COLO829 (cell line): ENCODE data around the gene AP4S1.
A peak's percentile ranks its signal among the peaks of the same experiment; 100 is the strongest.
"Not testable (repeated sequence)": the region's sequence is repeated elsewhere in the genome, so short reads cannot be mapped to it uniquely, and the experiment has no call there.

Source experiments
- DNase-seq: peaks from one replicate; pipeline ENCODE4 v3.0.0; 2012; ENCODE audit warnings: low spot score

Gene AP4S1

DNA sequence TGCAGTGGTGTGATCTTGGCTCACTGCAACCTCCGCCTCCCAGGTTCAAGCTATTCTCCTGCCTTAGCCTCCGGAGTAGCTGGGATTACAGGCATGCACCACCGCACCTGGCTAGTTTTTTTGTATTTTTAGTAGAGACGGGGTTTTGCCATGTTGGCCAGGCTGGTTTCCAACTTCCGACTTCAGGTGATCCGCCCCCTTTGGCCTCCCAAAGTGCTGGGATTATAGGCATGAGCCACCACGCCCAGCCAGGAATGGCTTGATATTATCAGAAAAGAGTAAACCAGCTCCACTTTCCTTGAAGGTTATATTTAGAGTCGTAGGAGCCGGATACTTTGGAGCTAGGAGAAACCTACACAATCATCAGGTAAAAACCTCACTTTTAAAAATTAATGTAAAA, 61.0 kb downstream of the AP4S1 start:
- DNase-seq: not testable (repeated sequence)

GRCh38 chr14:31090883-31091764, 65.7 kb downstream of the AP4S1 start:
- peak; percentile 13 for DNase-seq

DNA sequence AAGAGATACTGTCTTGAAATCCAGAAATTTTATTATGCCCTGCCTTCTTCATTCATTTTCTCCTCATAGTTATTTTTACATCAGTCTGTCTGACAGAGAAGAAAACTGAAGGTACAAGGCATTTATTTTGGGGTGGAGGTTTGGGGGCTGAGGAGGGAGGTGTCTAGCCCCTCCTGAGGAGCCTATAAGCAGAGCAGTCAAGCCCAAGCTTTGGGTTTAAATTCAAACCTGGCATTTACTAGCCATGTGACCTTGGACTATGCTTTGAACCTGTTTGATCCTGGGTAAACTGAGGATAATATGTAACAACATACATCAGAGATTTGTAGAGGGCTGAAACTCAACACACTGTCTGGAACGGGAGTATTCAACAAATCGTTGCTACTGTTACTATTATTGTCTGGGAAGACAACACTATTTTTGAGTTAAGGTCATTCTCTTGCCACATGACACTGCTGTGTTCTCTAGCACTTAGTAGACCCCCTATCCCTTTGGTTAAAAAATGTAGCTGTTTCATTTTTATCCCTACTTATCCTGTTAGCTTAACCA, 66.8 kb downstream of the AP4S1 start:
- DNase-seq: no peak

DNA sequence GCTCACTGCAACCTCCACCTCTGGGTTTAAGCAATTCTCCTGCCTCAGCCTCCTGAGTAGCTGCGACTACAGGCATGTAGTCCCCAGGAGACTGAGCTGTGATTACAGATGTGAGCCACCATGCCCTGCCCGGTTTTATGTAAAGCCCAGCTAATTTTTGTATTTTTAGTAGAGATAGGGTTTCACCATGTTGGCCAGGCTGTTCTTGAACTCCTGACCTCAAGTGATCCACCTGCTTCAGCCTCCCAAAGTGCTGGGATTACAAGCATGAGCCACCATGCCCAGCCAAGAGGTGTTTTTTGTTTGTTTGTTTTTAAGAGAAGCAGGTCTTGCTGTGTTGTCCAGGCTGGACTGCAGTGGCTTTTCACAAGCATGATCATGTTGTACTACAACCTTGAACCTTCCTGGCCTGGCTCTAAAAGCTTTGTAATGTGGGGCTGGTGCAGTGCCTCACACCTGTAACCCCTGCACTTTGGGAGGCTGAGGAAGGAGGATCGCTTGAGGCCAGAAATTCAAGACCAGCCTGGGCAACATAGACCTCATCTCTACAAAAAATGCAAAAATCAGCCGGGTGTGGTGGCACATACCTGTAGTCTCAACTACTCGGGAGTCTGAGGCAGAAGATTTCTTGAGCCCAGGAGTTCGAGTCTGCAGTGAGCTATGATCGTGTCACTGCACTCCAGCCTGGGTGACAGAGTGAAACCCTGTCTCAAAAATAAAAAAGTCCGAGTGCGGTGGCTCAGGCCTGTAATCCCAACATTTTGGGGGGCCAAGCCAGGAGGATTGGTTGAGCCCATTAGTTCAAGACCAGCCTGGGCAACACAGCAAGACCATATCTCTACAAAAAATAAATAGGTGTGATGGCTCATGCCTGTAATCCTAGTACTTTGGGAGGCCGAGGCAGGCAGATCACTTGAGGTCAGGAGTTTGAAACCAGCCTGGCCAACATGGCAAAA, 68.7 kb downstream of the AP4S1 start:
- not testable (repeated sequence) for DNase-seq

DNA sequence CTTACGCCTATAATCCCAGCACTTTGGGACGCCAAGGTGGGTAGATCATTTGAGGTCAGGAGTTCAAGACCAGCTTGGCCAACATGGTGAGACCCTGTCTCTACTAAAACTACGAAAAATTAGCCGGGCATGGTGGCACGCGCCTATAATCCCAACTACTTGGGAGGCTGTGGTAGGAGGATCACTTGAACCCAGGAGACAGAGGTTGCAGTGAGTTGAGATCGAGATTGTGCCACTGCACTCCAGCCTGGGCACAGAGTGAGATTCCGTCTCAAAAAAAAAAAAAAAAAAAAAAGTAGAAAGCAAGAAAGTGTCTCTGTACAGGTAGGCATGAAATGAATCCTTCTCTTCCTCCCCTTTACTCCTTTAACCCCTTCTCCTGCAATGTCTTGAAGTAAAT, 70.4 kb downstream of the AP4S1 start:
- not testable (repeated sequence) for DNase-seq

DNA sequence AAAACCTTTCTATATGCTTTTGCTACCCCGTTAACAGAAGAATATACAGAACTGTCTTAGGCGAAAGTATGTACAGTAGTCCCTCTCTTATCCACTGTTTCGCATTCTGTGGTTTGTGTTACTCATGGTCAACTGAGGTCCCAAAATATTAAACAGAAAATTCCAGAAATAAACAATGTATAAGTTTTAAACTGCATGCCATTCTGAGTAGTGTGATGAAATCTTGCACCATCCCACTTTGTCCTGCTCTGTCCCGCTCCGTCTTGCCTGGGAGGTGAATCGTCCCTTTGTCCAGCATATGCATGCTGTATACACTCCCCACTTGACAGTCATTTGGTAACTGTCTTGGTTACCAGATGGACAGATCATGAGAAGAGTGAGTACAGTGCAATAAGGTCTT, 70.8 kb downstream of the AP4S1 start:
- no peak for DNase-seq

DNA sequence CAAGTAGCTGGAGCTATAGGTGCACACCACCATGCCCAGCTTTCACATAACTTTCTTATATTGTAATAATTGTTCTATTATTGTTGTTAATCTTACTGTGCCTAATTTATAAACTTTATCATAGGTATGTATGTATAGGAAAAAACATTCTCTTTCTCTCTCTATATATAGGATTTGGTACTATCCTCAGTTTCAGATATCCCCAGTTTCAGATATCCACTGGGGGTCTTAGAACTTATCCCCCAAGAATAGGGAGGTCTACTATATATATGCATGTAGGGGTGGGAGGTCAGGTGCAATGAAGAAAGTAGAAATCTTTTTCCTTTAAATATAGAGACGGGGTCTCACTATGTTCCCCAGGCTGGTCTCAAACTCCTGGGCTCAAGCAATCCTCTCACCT, 71.6 kb downstream of the AP4S1 start:
- DNase-seq: no peak

DNA sequence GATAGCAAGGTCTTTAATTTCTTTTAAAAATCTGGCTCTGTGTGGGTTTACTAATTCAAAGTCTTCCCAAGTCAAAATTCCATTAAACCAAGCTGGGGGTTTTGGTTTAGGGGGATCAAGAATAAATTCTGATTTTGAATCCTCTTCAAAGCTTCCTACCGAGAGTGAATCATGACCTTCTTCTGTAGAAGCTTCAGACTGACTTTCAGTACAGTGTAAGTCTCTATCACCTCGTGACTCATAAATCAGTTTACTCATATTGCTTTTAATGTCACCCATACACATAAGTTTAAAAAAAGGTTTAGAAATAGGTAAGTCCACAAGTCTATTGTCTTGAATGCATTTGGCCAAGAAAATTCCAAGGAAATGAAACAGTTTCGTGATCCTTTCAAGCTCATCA, 81.3 kb downstream of the AP4S1 start:
- DNase-seq: no peak

GRCh38 chr14:31109257-31109656, 83.8 kb downstream of the AP4S1 start:
- no peak for DNase-seq

GRCh38 chr14:31110872-31111271, 85.4 kb downstream of the AP4S1 start:
- no peak for DNase-seq

DNA sequence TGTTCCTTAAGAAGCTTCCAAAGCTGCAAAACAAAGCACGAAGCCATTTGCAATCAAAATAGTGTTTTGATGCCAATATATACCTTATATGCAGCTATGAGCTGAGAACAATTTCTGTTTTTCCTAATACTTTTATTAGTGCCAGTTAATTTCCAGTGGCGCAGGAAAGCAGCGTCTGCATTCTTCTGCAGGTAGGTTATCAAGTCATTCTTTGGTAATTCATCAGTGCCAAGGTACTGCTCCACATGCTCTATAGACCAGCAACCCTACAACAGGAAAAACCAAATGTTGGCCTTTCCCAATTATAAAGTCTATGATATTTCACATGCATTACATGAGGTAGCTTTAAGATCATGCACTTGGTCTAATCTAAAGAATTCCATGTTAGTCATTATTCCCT, 88.3 kb downstream of the AP4S1 start:
- DNase-seq: no peak

DNA sequence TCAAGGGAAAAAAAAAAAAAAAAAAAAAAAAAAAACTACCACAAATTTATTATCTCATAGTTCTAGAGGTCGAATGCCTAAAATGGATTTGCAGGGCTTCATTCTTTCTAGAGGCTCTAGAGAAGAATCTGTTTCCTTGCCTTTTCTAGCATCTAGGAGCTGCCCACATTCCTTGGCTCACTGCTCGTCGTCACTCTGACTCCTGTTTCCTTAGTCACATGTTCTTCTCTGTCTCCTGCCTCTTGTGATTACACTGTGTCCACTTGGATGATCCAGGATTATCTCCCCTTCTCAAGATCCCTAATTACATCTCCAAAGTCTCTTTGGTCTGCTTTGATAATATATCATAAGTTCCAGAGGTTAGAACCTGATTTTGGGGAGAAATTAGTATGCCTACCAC, 93.4 kb downstream of the AP4S1 start:
- no peak for DNase-seq

GRCh38 chr14:31122098-31122611, 96.7 kb downstream of the AP4S1 start:
- no peak for DNase-seq

DNA sequence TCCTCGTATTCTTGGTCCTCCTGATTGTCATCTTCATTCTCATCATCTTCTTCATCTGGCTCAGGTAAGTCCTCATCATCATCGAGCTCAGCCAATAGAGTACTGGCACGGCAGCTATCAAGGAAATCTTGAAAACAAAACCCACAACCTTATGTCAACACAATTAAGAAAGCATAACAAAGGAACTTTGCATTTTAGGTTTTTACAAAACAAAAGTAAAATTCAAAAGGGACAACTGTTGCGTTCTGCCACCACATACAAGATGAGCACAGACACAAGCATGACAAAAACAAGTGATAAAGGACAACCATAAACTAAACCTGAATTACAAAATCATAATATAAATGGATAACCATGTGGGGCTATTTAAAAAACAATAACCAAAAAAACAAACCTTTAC, 97.5 kb downstream of the AP4S1 start:
- DNase-seq: no peak

DNA sequence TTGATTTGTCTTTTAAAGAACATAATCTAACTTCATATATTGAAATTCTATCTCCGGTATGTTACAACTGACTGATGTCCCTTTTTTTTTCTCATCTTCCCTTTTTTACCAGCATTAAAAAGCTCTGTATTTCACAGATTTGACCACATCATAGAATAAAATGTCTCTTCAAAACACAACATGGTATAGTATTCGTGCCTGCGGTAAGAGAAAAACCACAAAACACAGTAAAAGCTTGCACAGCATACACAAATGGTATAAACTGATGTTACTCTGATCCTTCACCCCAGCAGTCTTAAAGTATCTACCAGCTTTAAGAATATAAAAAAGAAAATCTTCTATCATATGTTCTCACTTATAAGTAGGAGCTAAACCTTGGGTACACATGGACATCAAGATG, 98.7 kb downstream of the AP4S1 start:
- no peak for DNase-seq

DNA sequence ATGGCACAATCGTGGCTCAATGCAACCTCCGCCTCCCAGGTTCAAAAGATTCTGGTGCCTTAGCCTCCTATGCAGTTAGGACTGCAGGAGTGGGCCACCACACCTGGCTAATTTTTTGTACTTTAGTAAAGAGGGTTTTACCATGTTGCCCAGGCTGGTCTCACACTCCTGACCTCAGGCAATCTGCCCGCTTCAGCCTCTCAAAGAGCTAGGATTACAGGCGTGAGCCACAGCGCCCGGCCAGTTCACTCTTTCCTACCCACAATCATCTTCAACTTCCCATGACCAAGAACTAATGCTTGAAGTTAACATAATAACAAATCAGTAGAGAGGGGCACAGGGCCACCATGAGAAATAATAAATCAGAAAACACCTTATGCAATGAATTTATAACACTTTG, 99.8 kb downstream of the AP4S1 start:
- DNase-seq: no peak

DNA sequence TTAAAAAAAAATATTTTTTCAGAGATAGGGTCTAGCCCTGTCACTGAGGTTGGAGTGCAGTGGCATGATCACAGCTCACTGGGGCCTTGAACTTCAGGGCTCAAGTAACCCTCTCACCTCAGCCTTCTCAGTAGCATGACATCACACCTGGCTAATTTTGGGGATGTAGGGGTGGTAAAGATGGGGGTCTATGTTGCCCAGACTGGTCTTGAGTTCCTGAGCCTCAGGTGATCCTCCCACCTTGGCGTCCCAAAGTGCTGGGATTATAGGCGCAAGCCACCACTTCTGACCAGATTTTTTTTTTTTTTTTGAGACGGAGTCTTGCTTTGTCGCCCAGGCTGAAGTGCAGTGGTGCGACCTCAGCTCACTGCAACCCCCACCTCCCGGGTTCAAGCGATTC, 101.2 kb downstream of the AP4S1 start:
- no peak for DNase-seq

DNA sequence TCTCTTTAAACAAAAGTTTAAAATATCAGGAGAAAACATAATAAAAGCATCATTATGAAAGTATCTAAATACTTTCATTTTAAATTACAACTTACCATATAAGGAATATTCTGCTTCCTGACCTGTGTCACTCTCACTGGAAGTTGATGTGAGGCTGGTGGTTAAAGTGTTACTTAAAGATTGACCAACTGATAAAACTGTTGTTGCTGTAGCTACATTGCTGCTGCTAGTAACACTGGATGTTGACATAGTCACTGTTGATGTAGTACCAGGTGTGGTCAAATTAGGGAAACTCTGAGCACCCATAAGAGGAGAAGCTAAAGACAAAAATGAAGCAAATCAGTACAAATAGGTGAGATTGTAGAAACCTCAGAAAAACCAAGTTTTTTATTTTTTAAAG, 102.2 kb downstream of the AP4S1 start:
- no peak for DNase-seq

- DNase-seq: no peak
These were observed 103.4 kb downstream of the AP4S1 start for GRCh38 chr14:31128601-31129526.

- DNase-seq: no peak
These were observed 107.7 kb downstream of the AP4S1 start for GRCh38 chr14:31133133-31133532.

GRCh38 chr14:31137214-31137889, 111.9 kb downstream of the AP4S1 start:
- DNase-seq: no peak
